Lower lobe of right lung (tissue), 2 donors: ENCODE measurements around the gene RPL10A. TPM values are rescaled to one million over a fixed set of nuclear protein-coding genes. Genes with fewer than 3 reads are reported as not detected.

Experiments
- ATAC-seq, 2 donors: fragments of 200-7000 bp; cut with Tn5 transposase; one replicate each; pipeline ENCODE4 v1.9.1; 2020 to 2022; ENCODE audit warnings: mild to moderate bottlenecking in 2 of 2, moderate library complexity in 2 of 2
- DNase-seq: peaks from one replicate; pipeline ENCODE4 v3.0.0-alpha.2; 2020
- H3K27ac ChIP-seq: fragments of 200-600 bp; one replicate; pipeline ENCODE4 v1.8.0; 2022
- H3K27me3 ChIP-seq: fragments of 200-600 bp; one replicate; pipeline ENCODE4 v1.8.0; 2022; ENCODE audit warnings: low read depth
- H3K36me3 ChIP-seq: fragments of 200-600 bp; one replicate; pipeline ENCODE4 v1.8.0; 2022; ENCODE audit warnings: mild to moderate bottlenecking
- H3K4me1 ChIP-seq: fragments of 200-600 bp; one replicate; pipeline ENCODE4 v1.8.0; 2022
- H3K4me3 ChIP-seq: fragments of 200-600 bp; one replicate; pipeline ENCODE4 v1.8.0; 2022; ENCODE audit warnings: mild to moderate bottlenecking
- H3K9me3 ChIP-seq: fragments of 200-600 bp; one replicate; pipeline ENCODE4 v1.8.0; 2022
- intact Hi-C: fragments of 100-400 bp; cut with DNase I; formaldehyde crosslinking; loops from one replicate; pipeline ENCODE4 v1.11.0; 2022
- total RNA-seq: library from RNA; stranded (reverse); fragmentation: NEBNext Ultra II Directional; extraction: Animal tissue kit (Norgen Biotek cat#: 25700); gene quantifications from one replicate; pipeline ENCODE4 v1.2.1, GENCODE V29; 2021
- TF ChIP-seq, protein P1 (sequence below): fragments of 200-600 bp; IDR thresholded peaks from one replicate; pipeline ENCODE4 v1.8.0; 2022; ENCODE audit warnings: antibody characterized with exemption, mild to moderate bottlenecking
- donor health status: DM: no; HTN: yes; CAD: no; lungs with severe emphysema.

RPL10A gene
- total RNA-seq, 1 donor from 2014 or later: 1,025 TPM

DNA sequence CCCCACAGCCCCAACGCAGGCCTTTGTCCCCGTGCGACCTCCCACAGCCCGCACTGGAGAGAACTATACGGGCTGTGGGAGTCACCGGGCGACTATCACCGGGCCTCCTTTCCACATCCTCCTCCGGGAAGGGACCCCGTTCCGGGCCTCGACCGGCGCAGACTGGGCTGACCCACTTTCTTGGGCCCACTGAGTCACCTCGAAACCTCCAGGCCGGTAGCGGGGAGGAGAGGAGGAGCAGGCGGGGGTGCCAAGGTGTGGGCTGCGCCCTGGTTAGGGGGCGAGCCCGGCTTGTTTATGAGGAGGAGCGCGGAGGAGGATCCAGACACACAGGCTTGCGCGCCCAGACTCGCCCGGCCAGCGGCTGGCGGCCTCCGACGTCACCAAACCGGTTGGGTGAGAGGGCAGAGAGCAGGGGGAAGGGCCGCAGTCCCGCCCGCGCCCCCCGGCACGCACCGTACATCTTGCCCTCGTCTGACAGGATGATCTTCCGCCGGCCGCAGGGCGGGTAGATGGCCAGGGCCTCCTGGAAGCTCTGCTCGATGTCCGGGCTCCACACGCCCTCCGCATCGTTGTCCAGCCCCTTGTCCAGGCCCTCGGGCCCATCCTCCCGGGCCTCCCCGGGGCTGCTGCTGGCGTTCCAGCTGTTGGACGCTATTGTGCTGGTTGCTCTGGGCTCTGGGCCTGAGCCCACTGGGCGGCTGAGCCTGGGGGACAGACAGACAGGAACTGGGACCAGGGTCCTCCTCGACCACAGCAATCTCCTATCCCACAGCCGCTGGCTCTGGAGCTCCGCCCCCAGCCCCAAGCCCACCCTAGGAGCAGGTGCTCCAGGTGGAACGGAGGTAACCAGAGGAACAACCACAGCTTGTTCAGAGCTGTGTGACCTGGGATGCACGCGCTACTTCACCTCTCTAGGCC is 18.1 kb downstream of the RPL10A start:
- H3K27ac ChIP-seq: peak overlapping the region; percentile 86
- intact Hi-C loops: no loop called here
- TF ChIP-seq, protein P1, sequence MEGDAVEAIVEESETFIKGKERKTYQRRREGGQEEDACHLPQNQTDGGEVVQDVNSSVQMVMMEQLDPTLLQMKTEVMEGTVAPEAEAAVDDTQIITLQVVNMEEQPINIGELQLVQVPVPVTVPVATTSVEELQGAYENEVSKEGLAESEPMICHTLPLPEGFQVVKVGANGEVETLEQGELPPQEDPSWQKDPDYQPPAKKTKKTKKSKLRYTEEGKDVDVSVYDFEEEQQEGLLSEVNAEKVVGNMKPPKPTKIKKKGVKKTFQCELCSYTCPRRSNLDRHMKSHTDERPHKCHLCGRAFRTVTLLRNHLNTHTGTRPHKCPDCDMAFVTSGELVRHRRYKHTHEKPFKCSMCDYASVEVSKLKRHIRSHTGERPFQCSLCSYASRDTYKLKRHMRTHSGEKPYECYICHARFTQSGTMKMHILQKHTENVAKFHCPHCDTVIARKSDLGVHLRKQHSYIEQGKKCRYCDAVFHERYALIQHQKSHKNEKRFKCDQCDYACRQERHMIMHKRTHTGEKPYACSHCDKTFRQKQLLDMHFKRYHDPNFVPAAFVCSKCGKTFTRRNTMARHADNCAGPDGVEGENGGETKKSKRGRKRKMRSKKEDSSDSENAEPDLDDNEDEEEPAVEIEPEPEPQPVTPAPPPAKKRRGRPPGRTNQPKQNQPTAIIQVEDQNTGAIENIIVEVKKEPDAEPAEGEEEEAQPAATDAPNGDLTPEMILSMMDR: no peak

DNA sequence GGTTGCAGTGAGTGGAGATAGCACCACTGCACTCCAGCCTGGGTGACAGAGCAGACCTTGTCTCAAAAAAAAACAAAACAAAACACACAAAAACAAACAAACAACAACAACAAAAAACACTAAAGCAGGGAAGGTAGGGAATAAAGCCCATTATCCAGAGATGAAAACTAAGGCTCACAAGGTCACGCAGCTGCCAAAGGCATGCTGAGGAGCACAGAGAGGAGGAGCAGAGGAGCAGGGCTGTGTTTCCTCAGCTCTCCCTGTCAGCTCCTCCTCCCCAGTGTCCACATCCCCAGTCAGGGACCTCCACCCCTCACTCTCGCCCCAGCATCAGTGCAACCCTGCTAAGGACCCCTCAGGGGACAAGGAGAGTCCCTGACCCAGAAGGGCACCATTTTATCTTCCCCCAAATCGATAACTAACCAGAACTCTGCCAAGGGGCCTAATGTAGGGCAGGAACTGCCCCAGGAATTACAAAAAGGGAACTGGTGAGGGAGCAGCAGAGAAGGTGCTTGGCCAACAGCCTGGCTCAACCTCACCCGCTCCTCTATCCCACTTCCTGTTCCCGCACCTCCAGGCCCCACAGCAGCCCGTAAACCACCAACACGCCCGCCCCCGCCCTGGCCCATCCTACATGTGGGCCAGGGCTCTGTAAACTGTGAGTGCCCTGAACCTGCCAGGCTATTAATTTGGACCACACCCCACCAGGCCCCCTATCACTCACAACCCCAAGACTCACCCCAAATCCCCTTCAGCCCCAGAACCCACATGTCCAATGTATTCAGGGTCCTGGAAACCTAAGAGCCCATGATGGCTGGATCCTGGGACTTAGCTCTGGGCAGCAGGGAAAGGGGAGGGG is 19.7 kb downstream of the RPL10A start:
- intact Hi-C loops: no loop called here
- peak; percentile 10 to 32 for ATAC-seq
- H3K36me3 ChIP-seq: peaks cover 12% of the 10 kb centered on the region
- peaks cover 78% of the 10 kb centered on the region for H3K4me1 ChIP-seq
- H3K27ac ChIP-seq: peak overlapping the region; percentile 60
- peak; percentile 69 for DNase-seq
- TF ChIP-seq, protein P1: no peak
- H3K4me3 ChIP-seq: no peak overlapping the region
- no peaks in the 10 kb centered on the region for H3K27me3 ChIP-seq
- no peaks in the 10 kb centered on the region for H3K9me3 ChIP-seq

More for the DNA sequence above, 18.1 kb downstream of the RPL10A start:
- DNase-seq: peak; percentile 84
- Histone ChIP-seq H3K9me3 (no peaks in the 10 kb centered on the region), H3K4me3 (peak overlapping the region; percentile 19), H3K36me3 (peaks cover 15% of the 10 kb centered on the region), H3K27me3 (no peaks in the 10 kb centered on the region), H3K4me1 (peaks cover 62% of the 10 kb centered on the region)
- peak; percentile 87 for ATAC-seq

- peak overlapping the region; percentile 60 for H3K27ac ChIP-seq
- no peak for DNase-seq
- intact Hi-C loops: no loop called here
- peaks cover 11% of the 10 kb centered on the region for H3K36me3 ChIP-seq
- H3K9me3 ChIP-seq: no peaks in the 10 kb centered on the region
- no peaks in the 10 kb centered on the region for H3K27me3 ChIP-seq
- TF ChIP-seq, protein P1: no peak
- no peak for ATAC-seq
- H3K4me3 ChIP-seq: no peak overlapping the region
- peaks cover 83% of the 10 kb centered on the region for H3K4me1 ChIP-seq
Observed at GRCh38 chr6:35488517-35488862, 20.3 kb downstream of the RPL10A start.

- Histone ChIP-seq H3K4me3 (no peak overlapping the region), H3K4me1 (peaks cover 89% of the 10 kb centered on the region), H3K9me3 (no peaks in the 10 kb centered on the region), H3K36me3 (peaks cover 5% of the 10 kb centered on the region), H3K27me3 (no peaks in the 10 kb centered on the region), H3K27ac (peak overlapping the region; percentile 46)
- no peak for ATAC-seq
- DNase-seq: no peak
- TF ChIP-seq, protein P1: no peak
- intact Hi-C loops: no loop called here
Observed at GRCh38 chr6:35489066-35489465, 20.9 kb downstream of the RPL10A start.

GRCh38 chr6:35489995-35490791 is 22.0 kb downstream of the RPL10A start:
- peak overlapping the region; percentile 14 for H3K4me3 ChIP-seq
- no peaks in the 10 kb centered on the region for H3K27me3 ChIP-seq
- no peaks in the 10 kb centered on the region for H3K9me3 ChIP-seq
- TF ChIP-seq, protein P1: no peak
- intact Hi-C loops: no loop called here
- DNase-seq (peak; percentile 70), ATAC-seq (peak; percentile 16 to 18)
- no peaks in the 10 kb centered on the region for H3K36me3 ChIP-seq
- peaks cover 93% of the 10 kb centered on the region for H3K4me1 ChIP-seq
- H3K27ac ChIP-seq: peak overlapping the region; percentile 58
